ENCODE data around the gene S100Z. TPM values are rescaled to one million over a fixed set of nuclear protein-coding genes. Genes with fewer than 3 reads are reported as not detected.

The S100Z gene
- total and polyA plus RNA-seq, 10 of the 15 experiments (the other 5 are each of a cell fraction or from before 2014, with no cell fraction given) = 0.12 to 0.51 (median 0.30) TPM; not detected in 2

DNA sequence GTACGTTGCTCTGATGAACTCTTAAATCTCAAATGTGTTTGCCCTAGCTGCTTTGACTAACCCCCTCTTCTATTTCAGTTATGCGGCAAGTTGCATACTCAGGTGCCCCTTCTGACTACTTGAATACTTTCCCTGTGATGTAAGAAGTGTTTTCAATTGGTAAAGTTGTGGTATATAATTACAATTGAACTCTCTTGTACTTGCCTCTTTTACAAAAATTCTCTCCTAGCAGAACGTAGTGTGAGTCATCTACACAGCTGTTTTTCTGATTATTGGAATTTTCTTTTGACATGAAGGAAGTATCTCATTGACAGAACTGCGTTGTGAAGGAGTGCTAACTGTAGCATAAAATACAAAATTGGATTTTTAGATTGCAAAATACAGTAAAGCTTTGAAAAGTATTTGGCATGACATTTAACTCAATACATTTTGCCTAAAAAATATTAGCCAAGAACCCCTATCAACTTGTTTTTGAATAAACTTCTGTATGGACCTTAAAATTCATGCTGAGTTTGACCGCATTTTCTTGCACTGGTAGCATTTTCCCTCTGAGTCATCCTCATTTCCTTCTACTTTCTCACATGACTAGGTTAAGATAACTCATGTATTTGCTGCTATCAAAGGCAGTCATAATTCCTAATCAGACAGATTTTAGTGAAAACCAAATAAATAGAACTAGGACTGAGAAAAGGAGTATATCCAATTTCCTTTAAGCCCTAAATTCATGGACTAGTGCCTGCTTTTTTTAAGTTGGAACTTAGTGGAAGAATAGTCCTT, 109.4 kb downstream of the S100Z start:
- no peak overlapping the region for H3K27ac ChIP-seq (ENCODE audit: control insufficient read depth, insufficient read depth)
- SMC1A ChIA-PET (ENCODE audit: uncharacterized antibody, unreplicated experiment) = no interaction called here
- no peak overlapping the region for H3K9ac ChIP-seq (ENCODE audit: control insufficient read depth, insufficient read depth, low read length)
- peaks cover under 1 to 3% of the 10 kb centered on the region in 2 experiments; a peak in 3 of 4 replicates for H3K27me3 ChIP-seq (replicated peaks in 1 of 2; ENCODE audit: control insufficient read depth in 2 of 2, insufficient read depth in 2 of 2, low read length in 1 of 2)
- H3K4me1 ChIP-seq (ENCODE audit: control insufficient read depth, insufficient read depth, low read length) = peaks cover 13% of the 10 kb centered on the region
- H4K20me1 ChIP-seq (ENCODE audit: control insufficient read depth, insufficient read depth) = no peaks in the 10 kb centered on the region
- in situ Hi-C loops (cut with MboI) (no loop called here), intact Hi-C loops (cut with micrococcal nuclease; ENCODE audit: unreplicated experiment) (no loop called here)
- no peak for DNase-seq (ENCODE audit: low read depth, low spot score)
- no TSS peak for BruUV-seq (replicated peaks)
- no peak for FAIRE-seq
- TF ChIP-seq RAD21 (IDR thresholded peaks at IDR 0.05; ENCODE audit: insufficient read depth, low read depth, low read length) (no peak), RUNX3 (IDR thresholded peaks at IDR 0.05; ENCODE audit: low read length) (peak; percentile 41)
- H3K9me3 ChIP-seq (replicated peaks; ENCODE audit: control insufficient read depth, insufficient read depth, low read length) = no peaks in the 10 kb centered on the region
- H3K4me3 ChIP-seq = no peak overlapping the region
- peak; percentile 47 for ATAC-seq
- H3K4me2 ChIP-seq (ENCODE audit: control insufficient read depth, insufficient read depth) = 0 out of 2 replicates have a peak overlapping the region, but pooled peaks have one; percentile 13
- H3K79me2 ChIP-seq (ENCODE audit: control insufficient read depth, insufficient read depth, low read length) = no peaks in the 10 kb centered on the region
- POLR2A ChIA-PET = interaction anchor here (0.6 kb wide), 1 partner anchor 102 kb away, joined by 3 read pairs; no protein-coding TSS in a partner anchor
- WGBS (ENCODE audit: insufficient coverage, insufficient replicate concordance, low lambda C conversion rate, missing lambda C conversion rate) = 58% methylated on average over 5 of the region's 5 CpGs
- no peak overlapping the region for H2AFZ ChIP-seq (ENCODE audit: control insufficient read depth, low read depth, low read length)
- no peaks in the 10 kb centered on the region for H3K36me3 ChIP-seq (ENCODE audit: control insufficient read depth in 2 of 2, insufficient read depth in 2 of 2, low read length in 1 of 2)
- CTCF ChIA-PET = interaction anchor here (1.1 kb wide), 1 partner anchor 90 kb away, joined by 4 read pairs; no protein-coding TSS in a partner anchor
- RAD21 ChIA-PET (ENCODE audit: unreplicated experiment) = no interaction called here

DNA sequence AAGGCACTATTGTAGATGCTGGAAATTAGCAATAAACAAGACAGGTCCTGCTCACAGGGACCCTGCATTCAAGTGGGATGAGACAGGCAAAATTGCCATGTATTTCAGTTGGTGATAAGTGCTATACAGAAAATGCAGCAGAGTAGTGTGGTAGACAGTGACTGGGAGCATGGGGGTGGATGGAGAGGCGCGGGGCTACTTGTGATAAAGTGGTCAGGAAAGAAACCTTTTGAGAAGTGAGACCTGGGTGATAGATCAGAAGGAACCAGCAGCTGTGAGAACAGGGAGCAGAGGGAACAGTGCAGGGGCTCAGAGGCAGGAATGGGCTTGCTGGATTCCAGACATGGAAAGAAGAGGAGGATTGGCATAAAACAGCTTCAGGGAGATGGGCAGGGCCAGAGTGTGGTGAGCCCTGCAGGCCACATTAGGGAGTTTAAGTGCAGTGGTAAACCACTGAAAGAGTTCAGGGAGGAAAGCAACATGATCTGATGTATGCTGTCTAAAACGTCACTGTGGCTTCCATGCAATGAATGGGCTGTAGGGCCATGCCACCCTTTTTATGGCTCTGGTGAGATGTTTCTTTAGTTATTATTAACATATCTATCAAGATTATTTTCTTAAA, 110.3 kb downstream of the S100Z start:
- ATAC-seq = peak; percentile 97
- WGBS (ENCODE audit: insufficient coverage, insufficient replicate concordance, low lambda C conversion rate, missing lambda C conversion rate) = 32% methylated on average over 3 of the region's 3 CpGs
- H3K9me3 ChIP-seq (replicated peaks; ENCODE audit: control insufficient read depth, insufficient read depth, low read length) = no peaks in the 10 kb centered on the region
- in situ Hi-C loops (cut with MboI) (no loop called here), intact Hi-C loops (cut with micrococcal nuclease; ENCODE audit: unreplicated experiment) (no loop called here)
- H3K4me1 ChIP-seq (ENCODE audit: control insufficient read depth, insufficient read depth, low read length) = peaks cover 13% of the 10 kb centered on the region
- ChIA-PET CTCF (no interaction called here), RAD21 (ENCODE audit: unreplicated experiment) (no interaction called here), POLR2A (no interaction called here), SMC1A (ENCODE audit: uncharacterized antibody, unreplicated experiment) (no interaction called here)
- H3K4me2 ChIP-seq (ENCODE audit: control insufficient read depth, insufficient read depth) = no peak overlapping the region
- no TSS peak for BruUV-seq (replicated peaks)
- no peak overlapping the region for H3K27ac ChIP-seq (ENCODE audit: control insufficient read depth, insufficient read depth)
- no peak overlapping the region for H2AFZ ChIP-seq (ENCODE audit: control insufficient read depth, low read depth, low read length)
- no peak for DNase-seq (ENCODE audit: low read depth, low spot score)
- no peak overlapping the region for H3K4me3 ChIP-seq
- no peak for FAIRE-seq
- H3K79me2 ChIP-seq (ENCODE audit: control insufficient read depth, insufficient read depth, low read length) = no peaks in the 10 kb centered on the region
- no peak overlapping the region for H3K9ac ChIP-seq (ENCODE audit: control insufficient read depth, insufficient read depth, low read length)
- H4K20me1 ChIP-seq (ENCODE audit: control insufficient read depth, insufficient read depth) = no peaks in the 10 kb centered on the region
- H3K27me3 ChIP-seq (replicated peaks in 1 of 2; ENCODE audit: control insufficient read depth in 2 of 2, insufficient read depth in 2 of 2, low read length in 1 of 2) = no peaks in the 10 kb centered on the region; a peak in 2 of 4 replicates
- no peaks in the 10 kb centered on the region for H3K36me3 ChIP-seq (ENCODE audit: control insufficient read depth in 2 of 2, insufficient read depth in 2 of 2, low read length in 1 of 2)
- no peak for TF ChIP-seq EED (IDR thresholded peaks at IDR 0.05; ENCODE audit: low read depth)
- peak; percentile 36; the same call in 1 of the 2 replicates for TF ChIP-seq PAX5 (IDR thresholded peaks at IDR 0.05; ENCODE audit: borderline replicate concordance, low read depth, low read length)
- TF ChIP-seq, protein P1, sequence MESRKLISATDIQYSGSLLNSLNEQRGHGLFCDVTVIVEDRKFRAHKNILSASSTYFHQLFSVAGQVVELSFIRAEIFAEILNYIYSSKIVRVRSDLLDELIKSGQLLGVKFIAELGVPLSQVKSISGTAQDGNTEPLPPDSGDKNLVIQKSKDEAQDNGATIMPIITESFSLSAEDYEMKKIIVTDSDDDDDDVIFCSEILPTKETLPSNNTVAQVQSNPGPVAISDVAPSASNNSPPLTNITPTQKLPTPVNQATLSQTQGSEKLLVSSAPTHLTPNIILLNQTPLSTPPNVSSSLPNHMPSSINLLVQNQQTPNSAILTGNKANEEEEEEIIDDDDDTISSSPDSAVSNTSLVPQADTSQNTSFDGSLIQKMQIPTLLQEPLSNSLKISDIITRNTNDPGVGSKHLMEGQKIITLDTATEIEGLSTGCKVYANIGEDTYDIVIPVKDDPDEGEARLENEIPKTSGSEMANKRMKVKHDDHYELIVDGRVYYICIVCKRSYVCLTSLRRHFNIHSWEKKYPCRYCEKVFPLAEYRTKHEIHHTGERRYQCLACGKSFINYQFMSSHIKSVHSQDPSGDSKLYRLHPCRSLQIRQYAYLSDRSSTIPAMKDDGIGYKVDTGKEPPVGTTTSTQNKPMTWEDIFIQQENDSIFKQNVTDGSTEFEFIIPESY (IDR thresholded peaks at IDR 0.05) = no peak
- no peak for TF ChIP-seq CHD2 (IDR thresholded peaks at IDR 0.05; ENCODE audit: borderline replicate concordance, low read depth, low read length)
- TF ChIP-seq RUNX3 (IDR thresholded peaks at IDR 0.05; ENCODE audit: low read length) = peak; percentile 74
- TF ChIP-seq SMAD1 (IDR thresholded peaks at IDR 0.05; ENCODE audit: low read depth, partially characterized antibody) = no peak
